A673 (cell line): ENCODE data around the gene VWA8. TPM values are rescaled to one million over a fixed set of nuclear protein-coding genes. Genes with fewer than 3 reads are reported as not detected.

Experiments
- BruUV-seq: library from RNA; stranded (reverse); fragments of 400-500 nt; replicated peaks from 2 replicates; lab custom pipeline; 2021; lab: Mats Ljungman, UMichigan
- CTCF ChIA-PET: fragments of 300-600 bp; sonication (Branson Sonifier 250); formaldehyde crosslinking; loops from one replicate; lab custom pipeline; 2022; ENCODE audit warnings: antibody characterized with exemption; lab: Charles Lee
- POLR2A ChIA-PET: fragments of 300-600 bp; sonication (Branson Sonifier 250); formaldehyde crosslinking; loops from one replicate; lab custom pipeline; 2022; ENCODE audit warnings: antibody characterized with exemption; ENCODE audit not compliant: low non-redundant PET; lab: Charles Lee
- DNase-seq: peaks from one replicate; pipeline ENCODE4 v3.0.0-alpha.2; 2015; ENCODE audit warnings: low spot score
- H3K27ac ChIP-seq: fragments of 200-600 bp; sonication (generic); 2 replicates; pipeline ENCODE4 v1.5.1; 2016; ENCODE audit warnings: mixed run types, low read depth, mild to moderate bottlenecking, mixed read lengths, antibody characterized with exemption, low read length; ENCODE audit not compliant: poor library complexity, severe bottlenecking
- H3K27me3 ChIP-seq: fragments of 200-600 bp; sonication (generic); replicated peaks from 2 replicates; pipeline ENCODE4 v1.6.1; 2017; ENCODE audit warnings: mixed run types, low read depth, mild to moderate bottlenecking, mixed read lengths, antibody characterized with exemption, low read length; ENCODE audit not compliant: insufficient read depth, poor library complexity
- H3K36me3 ChIP-seq: fragments of 200-600 bp; sonication (generic); 2 replicates; pipeline ENCODE4 v1.6.1; 2016; ENCODE audit warnings: mixed run types, mild to moderate bottlenecking, mixed read lengths, antibody characterized with exemption, low read length; ENCODE audit not compliant: insufficient read depth, poor library complexity, severe bottlenecking
- H3K4me1 ChIP-seq: fragments of 200-600 bp; sonication (generic); 2 replicates; pipeline ENCODE4 v1.6.1; 2017; ENCODE audit warnings: mixed run types, mild to moderate bottlenecking, mixed read lengths, antibody characterized with exemption, low read length; ENCODE audit not compliant: insufficient read depth, poor library complexity, severe bottlenecking
- H3K4me3 ChIP-seq: fragments of 200-600 bp; sonication (generic); 2 replicates; pipeline ENCODE4 v1.5.1; 2016; ENCODE audit warnings: low read depth, mixed run types, mild to moderate bottlenecking, mixed read lengths, low read length; ENCODE audit not compliant: poor library complexity, severe bottlenecking
- H3K9me3 ChIP-seq: fragments of 200-600 bp; sonication (generic); 2 replicates; pipeline ENCODE4 v1.6.1; 2016; ENCODE audit warnings: mixed run types, low read depth, mild to moderate bottlenecking, mixed read lengths, antibody characterized with exemption, low read length; ENCODE audit not compliant: poor library complexity, severe bottlenecking
- CTCF ChIP-seq: fragments of 300-800, 200-600 bp; sonication (generic); conservative IDR thresholded peaks from 2 replicates; pipeline ENCODE4 v1.5.1; 2017; ENCODE audit warnings: low read depth, mild to moderate bottlenecking, antibody characterized with exemption, low read length, moderate library complexity, mixed read lengths
- EZH2 ChIP-seq: fragments of 200-600 bp; sonication (generic); IDR thresholded peaks from 2 replicates; pipeline ENCODE4 v1.6.1; 2017; ENCODE audit warnings: borderline replicate concordance, low read depth, mild to moderate bottlenecking, mixed read lengths, antibody characterized with exemption, low read length; ENCODE audit not compliant: poor library complexity, severe bottlenecking
- intact Hi-C: fragments of 100-400 bp; cut with micrococcal nuclease; formaldehyde crosslinking; loops from one replicate; pipeline ENCODE4 v1.10.0; 2022; ENCODE audit not compliant: unreplicated experiment
- total RNA-seq: library from RNA; stranded (reverse); gene quantifications from 2 replicates; pipeline ENCODE4 v1.2.3, GENCODE V29; 2021

The VWA8 gene
- total RNA-seq, 1 experiment from 2014 or later = 18.5 TPM

- POLR2A ChIA-PET = no interaction called here
- no peak for TF ChIP-seq EZH2
- TF ChIP-seq CTCF = no peak
- no peaks in the 10 kb centered on the region for H3K27me3 ChIP-seq
- CTCF ChIA-PET = no interaction called here
- peaks cover 5% of the 10 kb centered on the region for H3K4me1 ChIP-seq
- no peak overlapping the region for H3K4me3 ChIP-seq
- no peaks in the 10 kb centered on the region for H3K9me3 ChIP-seq
- no peak overlapping the region for H3K27ac ChIP-seq
- intact Hi-C loops = no loop called here
- BruUV-seq = no TSS peak
- DNase-seq = no peak
- H3K36me3 ChIP-seq = no peaks in the 10 kb centered on the region
Observed at GRCh38 chr13:41833831-41834230, 127.1 kb downstream of the VWA8 start.

- no TSS peak for BruUV-seq
- POLR2A ChIA-PET = no interaction called here
- intact Hi-C loops = no loop called here
- TF ChIP-seq EZH2 (no peak), CTCF (no peak)
- CTCF ChIA-PET = no interaction called here
- Histone ChIP-seq H3K27me3 (no peaks in the 10 kb centered on the region), H3K4me1 (peaks cover 7% of the 10 kb centered on the region), H3K9me3 (no peaks in the 10 kb centered on the region), H3K27ac (no peak overlapping the region), H3K36me3 (no peaks in the 10 kb centered on the region), H3K4me3 (no peak overlapping the region)
- no peak for DNase-seq
Observed at GRCh38 chr13:41833201-41833600, 127.7 kb downstream of the VWA8 start.

- H3K4me1 ChIP-seq = peaks cover 12% of the 10 kb centered on the region
- peak; percentile 52 for DNase-seq
- no peak overlapping the region for H3K4me3 ChIP-seq
- no peaks in the 10 kb centered on the region for H3K36me3 ChIP-seq
- no peak overlapping the region for H3K27ac ChIP-seq
- ChIA-PET POLR2A (no interaction called here), CTCF (no interaction called here)
- H3K27me3 ChIP-seq = no peaks in the 10 kb centered on the region
- TF ChIP-seq EZH2 (no peak), CTCF (no peak)
- intact Hi-C loops = no loop called here
- no TSS peak for BruUV-seq
- no peaks in the 10 kb centered on the region for H3K9me3 ChIP-seq
Observed at GRCh38 chr13:41827507-41828213, 133.2 kb downstream of the VWA8 start.
